ENCODE results near the gene GPRC5D. TPM values are rescaled to one million over a fixed set of nuclear protein-coding genes. Genes with fewer than 3 reads are reported as not detected.
A peak's percentile ranks its signal among the peaks of the same experiment; 100 is the strongest.

GPRC5D gene
- total RNA-seq, 4 donors from 2014 or later = 0.48 TPM; not detected in 3

GRCh38 chr12:12897302-12897701, 54.7 kb downstream of the GPRC5D start:
- no peak overlapping the region for H3K4me3 ChIP-seq
- H3K4me1 ChIP-seq = peaks cover 0 to 29% (median 10%) of the 10 kb centered on the region in 4 donors
- WGBS, 2 donors (ENCODE audit: low coverage in 1 of 2) = 78 to 87% methylated on average over 5 to 6 of the region's 6 CpGs
- no peak for DNase-seq
- no peaks in the 10 kb centered on the region for H3K9me3 ChIP-seq
- in situ Hi-C loops (cut with MboI; ENCODE audit: low pct_ligation_motif_present in 1 of 4, low pct_unique_long_range_greater_than_20kb in 1 of 4, low sequenced_read_pairs in 3 of 4) (no loop called here), intact Hi-C loops (cut with DNase I; ENCODE audit: low total_unique reads) (no loop called here)
- TF ChIP-seq POLR2A (IDR thresholded peaks at IDR 0.05) (no peak), EP300 (IDR thresholded peaks at IDR 0.05; ENCODE audit: low read depth) (no peak), POLR2AphosphoS5 (IDR thresholded peaks at IDR 0.05) (peak in 1 of 3 donors; percentile 34), CTCF (IDR thresholded peaks at IDR 0.05) (no peak)
- H3K27ac ChIP-seq = no peak overlapping the region
- peaks cover 2% of the 10 kb centered on the region for H3K27me3 ChIP-seq
- no peaks in the 10 kb centered on the region for H3K36me3 ChIP-seq

- Histone ChIP-seq H3K4me3 (no peak overlapping the region), H3K4me1 (peaks cover 0 to 29% (median 7%) of the 10 kb centered on the region in 4 donors), H3K36me3 (no peaks in the 10 kb centered on the region), H3K9me3 (no peaks in the 10 kb centered on the region), H3K27me3 (peaks cover 3% of the 10 kb centered on the region), H3K27ac (no peak overlapping the region)
- WGBS, 2 donors (ENCODE audit: low coverage in 1 of 2) = 50 to 72% methylated on average over 1 to 2 of the region's 2 CpGs
- in situ Hi-C loops (cut with MboI; ENCODE audit: low pct_ligation_motif_present in 1 of 4, low pct_unique_long_range_greater_than_20kb in 1 of 4, low sequenced_read_pairs in 3 of 4) = no loop called here
- intact Hi-C loops (cut with DNase I; ENCODE audit: low total_unique reads) = no loop called here
- TF ChIP-seq POLR2AphosphoS5 (IDR thresholded peaks at IDR 0.05) (peak in 1 of 3 donors; percentile 30), POLR2A (IDR thresholded peaks at IDR 0.05) (no peak), CTCF (IDR thresholded peaks at IDR 0.05) (no peak), EP300 (IDR thresholded peaks at IDR 0.05; ENCODE audit: low read depth) (no peak)
- no peak for DNase-seq
Measured at GRCh38 chr12:12896260-12896659, 55.7 kb downstream of the GPRC5D start.

GRCh38 chr12:12893438-12893837, 58.5 kb downstream of the GPRC5D start:
- H3K27me3 ChIP-seq = peaks cover 3% of the 10 kb centered on the region
- H3K4me1 ChIP-seq = peaks cover 0 to 22% (median 12%) of the 10 kb centered on the region in 4 donors
- intact Hi-C loops (cut with DNase I; ENCODE audit: low total_unique reads) (no loop called here), in situ Hi-C loops (cut with MboI; ENCODE audit: low pct_ligation_motif_present in 1 of 4, low pct_unique_long_range_greater_than_20kb in 1 of 4, low sequenced_read_pairs in 3 of 4) (no loop called here)
- H3K4me3 ChIP-seq = peak overlapping the region in 2 of 4 donors; percentile 35 to 54
- WGBS, 2 donors (ENCODE audit: low coverage in 1 of 2) = 55 to 77% methylated on average over 5 of the region's 5 CpGs
- H3K27ac ChIP-seq = peak overlapping the region in 3 of 4 donors; percentile 82 to 87 (median 85)
- no peaks in the 10 kb centered on the region for H3K9me3 ChIP-seq
- no peak for TF ChIP-seq POLR2A (IDR thresholded peaks at IDR 0.05)
- TF ChIP-seq POLR2AphosphoS5 (IDR thresholded peaks at IDR 0.05) = no peak
- no peak for TF ChIP-seq CTCF (IDR thresholded peaks at IDR 0.05)
- no peak for TF ChIP-seq EP300 (IDR thresholded peaks at IDR 0.05; ENCODE audit: low read depth)
- H3K36me3 ChIP-seq = no peaks in the 10 kb centered on the region
- no peak for DNase-seq

- intact Hi-C loops (cut with DNase I; ENCODE audit: low total_unique reads) = no loop called here
- peaks cover 0 to 22% (median 13%) of the 10 kb centered on the region in 4 donors for H3K4me1 ChIP-seq
- TF ChIP-seq POLR2A (IDR thresholded peaks at IDR 0.05) (peak; percentile 40), CTCF (IDR thresholded peaks at IDR 0.05) (no peak), EP300 (IDR thresholded peaks at IDR 0.05; ENCODE audit: low read depth) (no peak), POLR2AphosphoS5 (IDR thresholded peaks at IDR 0.05) (peak in 2 of 3 donors; percentile 18 to 51)
- peak overlapping the region; percentile 3 to 54 (median 38) for H3K4me3 ChIP-seq
- in situ Hi-C loops (cut with MboI; ENCODE audit: low pct_ligation_motif_present in 1 of 4, low pct_unique_long_range_greater_than_20kb in 1 of 4, low sequenced_read_pairs in 3 of 4) = no loop called here
- H3K27me3 ChIP-seq = peaks cover 3% of the 10 kb centered on the region
- no peaks in the 10 kb centered on the region for H3K36me3 ChIP-seq
- 44 to 53% methylated on average over 10 of the region's 10 CpGs for WGBS, 2 donors (ENCODE audit: low coverage in 1 of 2)
- H3K27ac ChIP-seq = peak overlapping the region; percentile 82 to 89 (median 86)
- H3K9me3 ChIP-seq = no peaks in the 10 kb centered on the region
- DNase-seq = peak; percentile 39
Measured at GRCh38 chr12:12892681-12893141, 59.3 kb downstream of the GPRC5D start.
